Body of pancreas (tissue), 4 donors: ENCODE data around the gene GNS.

Source experiments
- POLR2A ChIP-seq, 3 donors: fragments of 450-650 bp; IDR thresholded peaks; one replicate each; pipeline ENCODE4 v1.6.1; 2016; ENCODE audit warnings: antibody characterized with exemption in 3 of 3, mild to moderate bottlenecking in 2 of 3
- TF ChIP-seq, protein P1 (sequence below), 7 experiments: fragments of 450-650 bp in 4 of 7; fragments of 200-600 bp in 3 of 7; sonication (generic) in 3 of 7; IDR thresholded peaks; one replicate each; pipeline ENCODE4 v1.5.1; 2016 to 2019; ENCODE audit warnings: antibody characterized with exemption in 7 of 7

DNA sequence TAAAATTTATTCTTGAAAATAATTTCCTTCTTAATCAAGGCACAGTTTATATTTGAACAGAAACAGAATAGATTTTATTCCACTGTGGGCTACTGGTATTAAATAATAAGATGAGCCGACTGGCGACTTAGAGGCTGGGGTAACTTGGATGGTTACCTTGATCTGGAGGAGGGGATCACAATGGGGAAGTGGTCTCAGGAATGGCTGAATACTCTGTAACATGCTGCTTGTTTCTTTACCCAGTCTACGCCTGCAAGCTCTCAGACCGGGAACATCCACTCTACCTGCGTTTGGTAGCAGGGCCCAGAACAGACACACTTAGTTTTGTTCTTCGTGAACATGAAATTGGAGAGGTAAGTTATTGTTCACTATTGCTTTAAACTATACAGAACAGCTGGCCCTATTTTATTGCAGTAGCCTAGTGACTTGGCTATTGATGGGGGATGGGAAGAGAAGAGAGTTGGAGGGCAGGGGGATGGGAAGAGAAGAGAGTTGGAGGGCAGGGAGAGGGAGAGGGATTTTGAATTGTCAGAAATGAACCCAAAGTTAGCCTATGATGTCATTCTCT is 67.9 kb downstream of the GNS start:
- TF ChIP-seq, protein P1, sequence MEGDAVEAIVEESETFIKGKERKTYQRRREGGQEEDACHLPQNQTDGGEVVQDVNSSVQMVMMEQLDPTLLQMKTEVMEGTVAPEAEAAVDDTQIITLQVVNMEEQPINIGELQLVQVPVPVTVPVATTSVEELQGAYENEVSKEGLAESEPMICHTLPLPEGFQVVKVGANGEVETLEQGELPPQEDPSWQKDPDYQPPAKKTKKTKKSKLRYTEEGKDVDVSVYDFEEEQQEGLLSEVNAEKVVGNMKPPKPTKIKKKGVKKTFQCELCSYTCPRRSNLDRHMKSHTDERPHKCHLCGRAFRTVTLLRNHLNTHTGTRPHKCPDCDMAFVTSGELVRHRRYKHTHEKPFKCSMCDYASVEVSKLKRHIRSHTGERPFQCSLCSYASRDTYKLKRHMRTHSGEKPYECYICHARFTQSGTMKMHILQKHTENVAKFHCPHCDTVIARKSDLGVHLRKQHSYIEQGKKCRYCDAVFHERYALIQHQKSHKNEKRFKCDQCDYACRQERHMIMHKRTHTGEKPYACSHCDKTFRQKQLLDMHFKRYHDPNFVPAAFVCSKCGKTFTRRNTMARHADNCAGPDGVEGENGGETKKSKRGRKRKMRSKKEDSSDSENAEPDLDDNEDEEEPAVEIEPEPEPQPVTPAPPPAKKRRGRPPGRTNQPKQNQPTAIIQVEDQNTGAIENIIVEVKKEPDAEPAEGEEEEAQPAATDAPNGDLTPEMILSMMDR (IDR thresholded peaks at IDR 0.05), result no peak
- TF ChIP-seq POLR2A (IDR thresholded peaks at IDR 0.05), result no peak
